OCI-LY1 (cell line): ENCODE data around the gene ZDHHC11.
"Not testable (repeated sequence)": the region's sequence is repeated elsewhere in the genome, so short reads cannot be mapped to it uniquely, and the experiment has no call there.

Experiments used
- H2AFZ ChIP-seq: fragments of 200-600 bp; sonication (generic), shearing (Covaris generic); 2 replicates; pipeline ENCODE4 v1.6.0; 2014; ENCODE audit warnings: antibody characterized with exemption, mild to moderate bottlenecking, low read length
- H3F3A ChIP-seq: fragments of 200-600 bp; sonication (generic), shearing (Covaris generic); 2 replicates; pipeline ENCODE4 v1.6.0; 2014; ENCODE audit warnings: mild to moderate bottlenecking, antibody characterized with exemption, low read length, moderate library complexity; ENCODE audit not compliant: insufficient read depth
- H3K27ac ChIP-seq: fragments of 200-600 bp; sonication (generic); 2 replicates; pipeline ENCODE4 v1.5.1; 2014; ENCODE audit warnings: low read length, mixed run types, mild to moderate bottlenecking, low read depth; ENCODE audit not compliant: poor library complexity, severe bottlenecking
- H3K27me3 ChIP-seq: fragments of 200-600 bp; sonication (generic); 2 replicates; pipeline ENCODE4 v1.6.0; 2014; ENCODE audit warnings: antibody characterized with exemption, mild to moderate bottlenecking, low read length, moderate library complexity; ENCODE audit not compliant: insufficient read depth
- H3K36me3 ChIP-seq: fragments of 200-600 bp; sonication (generic); 2 replicates; pipeline ENCODE4 v1.6.1; 2014; ENCODE audit warnings: mild to moderate bottlenecking, antibody characterized with exemption, low read length, moderate library complexity, mixed read lengths; ENCODE audit not compliant: insufficient read depth
- H3K4me1 ChIP-seq: fragments of 200-600 bp; sonication (generic); 2 replicates; pipeline ENCODE4 v1.5.1; 2014; ENCODE audit warnings: mild to moderate bottlenecking, low read length, moderate library complexity; ENCODE audit not compliant: insufficient read depth, severe bottlenecking
- H3K4me2 ChIP-seq: fragments of 200-600 bp; sonication (generic), shearing (Covaris generic); 2 replicates; pipeline ENCODE4 v1.6.1; 2014; ENCODE audit warnings: low read length
- H3K4me3 ChIP-seq: fragments of 200-600 bp; sonication (generic); 2 replicates; pipeline ENCODE4 v1.5.1; 2014; ENCODE audit warnings: low read length, low read depth, mild to moderate bottlenecking, mixed read lengths; ENCODE audit not compliant: poor library complexity, severe bottlenecking
- H3K79me2 ChIP-seq: fragments of 200-600 bp; shearing (Covaris generic); 2 replicates; pipeline ENCODE4 v1.6.1; 2016; ENCODE audit warnings: mixed run types, low read length, mixed read lengths; ENCODE audit not compliant: insufficient read depth
- H3K9ac ChIP-seq: fragments of 200-600 bp; sonication (generic), shearing (Covaris generic); 2 replicates; pipeline ENCODE4 v1.6.1; 2014; ENCODE audit warnings: mild to moderate bottlenecking, low read length, mixed read lengths
- H3K9me2 ChIP-seq: fragments of 200-600 bp; sonication (generic), shearing (Covaris generic); 2 replicates; pipeline ENCODE4 v1.6.1; 2014; ENCODE audit warnings: low read depth, mild to moderate bottlenecking, low read length, mixed read lengths
- H3K9me3 ChIP-seq: fragments of 200-600 bp; shearing (Covaris generic); 2 replicates; pipeline ENCODE4 v1.6.1; 2014; ENCODE audit warnings: low read length, mixed read lengths
- H4K20me1 ChIP-seq: fragments of 200-600 bp; sonication (generic), shearing (Covaris generic); 2 replicates; pipeline ENCODE4 v1.6.0; 2016; ENCODE audit warnings: mild to moderate bottlenecking, low read length; ENCODE audit not compliant: insufficient read depth
- CTCF ChIP-seq: fragments of 200-600 bp; sonication (generic), shearing (Covaris generic); IDR thresholded peaks from 2 replicates; pipeline ENCODE4 v1.5.1; 2017; ENCODE audit warnings: mild to moderate bottlenecking, antibody characterized with exemption, low read length, moderate library complexity, mixed read lengths
- EZH2 ChIP-seq: fragments of 200-600 bp; sonication (generic), shearing (Covaris generic); IDR thresholded peaks from 2 replicates; pipeline ENCODE4 v1.8.0; 2017; ENCODE audit warnings: borderline replicate concordance, mixed run types, mild to moderate bottlenecking, antibody characterized with exemption, low read length, moderate library complexity, mixed read lengths

Gene ZDHHC11

GRCh38 chr5:751496-751895, 99.3 kb downstream of the ZDHHC11 start:
- no peak overlapping the region for H3K4me2 ChIP-seq
- TF ChIP-seq EZH2 (no peak), CTCF (no peak)
- no peaks in the 10 kb centered on the region for H3K9me3 ChIP-seq
- no peak overlapping the region for H3K9ac ChIP-seq
- H3F3A ChIP-seq, result no peaks in the 10 kb centered on the region
- H3K9me2 ChIP-seq, result no peaks in the 10 kb centered on the region
- H4K20me1 ChIP-seq, result no peaks in the 10 kb centered on the region
- no peaks in the 10 kb centered on the region for H3K4me1 ChIP-seq
- no peak overlapping the region for H3K4me3 ChIP-seq
- H3K27me3 ChIP-seq, result no peaks in the 10 kb centered on the region
- H2AFZ ChIP-seq, result no peak overlapping the region
- H3K36me3 ChIP-seq, result no peaks in the 10 kb centered on the region
- no peaks in the 10 kb centered on the region for H3K79me2 ChIP-seq
- H3K27ac ChIP-seq, result no peak overlapping the region

DNA sequence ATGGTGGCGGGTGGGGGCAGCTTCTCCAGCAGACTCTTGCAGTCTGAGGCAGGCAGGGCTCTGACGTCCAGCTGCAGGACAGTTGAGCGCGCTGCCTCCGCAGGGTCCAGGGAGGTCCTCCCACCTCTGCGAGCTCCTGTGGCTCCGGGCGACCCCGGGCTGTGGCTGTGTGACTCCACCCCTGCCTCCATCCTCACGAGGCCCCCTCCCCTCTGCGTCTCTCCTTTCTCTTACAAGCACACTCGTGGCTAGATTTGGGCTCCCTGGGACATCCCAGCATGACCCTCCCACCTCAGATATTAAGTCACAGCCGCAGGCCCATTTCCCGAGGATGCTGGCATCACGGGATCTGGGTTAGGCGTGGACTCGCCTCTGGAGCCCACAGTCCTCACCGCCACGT, 100.6 kb downstream of the ZDHHC11 start:
- not testable (repeated sequence) for H3K27ac ChIP-seq, H4K20me1 ChIP-seq, H3K9me2 ChIP-seq, H2AFZ ChIP-seq, H3K4me1 ChIP-seq, H3K4me3 ChIP-seq, H3K27me3 ChIP-seq, H3K79me2 ChIP-seq, H3K9me3 ChIP-seq, H3K36me3 ChIP-seq, H3K9ac ChIP-seq, H3K4me2 ChIP-seq, H3F3A ChIP-seq

DNA sequence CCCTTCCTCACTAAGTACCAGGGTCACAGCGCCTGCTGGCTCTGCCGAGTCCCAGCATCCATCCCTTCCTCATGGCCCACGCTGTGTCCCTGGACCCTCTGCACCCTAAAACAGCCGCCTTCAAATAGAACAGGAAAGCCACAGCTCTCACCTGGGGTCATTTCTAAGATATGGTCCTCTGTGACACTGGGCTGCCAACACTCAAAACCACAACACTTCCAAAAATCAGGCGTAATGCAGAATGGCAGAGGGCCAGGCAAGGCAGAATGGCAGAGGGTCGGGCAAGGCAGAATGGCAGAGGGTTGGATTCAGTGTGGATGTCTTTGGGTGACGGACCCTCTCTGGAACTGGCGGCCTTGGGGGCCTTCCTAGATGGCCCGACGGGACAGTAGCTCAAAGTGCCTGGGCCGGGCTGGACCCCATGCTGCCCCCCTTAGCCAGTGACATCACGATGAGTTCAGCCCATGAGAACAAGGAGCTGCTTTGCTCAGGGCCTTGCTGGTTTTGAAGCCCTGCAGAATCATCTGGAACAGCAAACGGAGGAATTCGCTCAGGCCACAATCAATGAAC, 101.6 kb downstream of the ZDHHC11 start:
- H3K9me3 ChIP-seq, result no peaks in the 10 kb centered on the region
- H3K36me3 ChIP-seq, result no peaks in the 10 kb centered on the region
- TF ChIP-seq CTCF, result no peak
- no peak for TF ChIP-seq EZH2

GRCh38 chr5:748011-748980, 102.5 kb downstream of the ZDHHC11 start:
- not testable (repeated sequence) for H3K9me2 ChIP-seq, H3K9me3 ChIP-seq, H3K36me3 ChIP-seq, H3K79me2 ChIP-seq, H3K4me2 ChIP-seq, H3K27ac ChIP-seq, H3K4me1 ChIP-seq, H3K27me3 ChIP-seq, H3K4me3 ChIP-seq, H3K9ac ChIP-seq, H2AFZ ChIP-seq, H4K20me1 ChIP-seq, H3F3A ChIP-seq

More for the DNA sequence above, 101.6 kb downstream of the ZDHHC11 start:
- H3K4me3 ChIP-seq, result no peak overlapping the region
- H3K9me2 ChIP-seq, result no peaks in the 10 kb centered on the region
- no peaks in the 10 kb centered on the region for H3K79me2 ChIP-seq
- H3K27ac ChIP-seq, result no peak overlapping the region
- no peak overlapping the region for H3K4me2 ChIP-seq
- H3F3A ChIP-seq, result no peaks in the 10 kb centered on the region
- H4K20me1 ChIP-seq, result no peaks in the 10 kb centered on the region
- H3K4me1 ChIP-seq, result no peaks in the 10 kb centered on the region
- H3K9ac ChIP-seq, result no peak overlapping the region
- H2AFZ ChIP-seq, result no peak overlapping the region
- no peaks in the 10 kb centered on the region for H3K27me3 ChIP-seq

GRCh38 chr5:747303-747844, 103.4 kb downstream of the ZDHHC11 start:
- H4K20me1 ChIP-seq, H3K4me2 ChIP-seq, H3K79me2 ChIP-seq, H2AFZ ChIP-seq, H3K27me3 ChIP-seq, H3K27ac ChIP-seq, H3K36me3 ChIP-seq, H3K9ac ChIP-seq, H3F3A ChIP-seq, H3K4me1 ChIP-seq, H3K9me2 ChIP-seq, H3K9me3 ChIP-seq, H3K4me3 ChIP-seq: not testable (repeated sequence)
